K562 (cell line): ENCODE results near the gene UBR1. TPM values are rescaled to one million over a fixed set of nuclear protein-coding genes. Genes with fewer than 3 reads are reported as not detected.

Experiments
- E4F1 ChIP-seq: fragments of 250-450 bp; sonication (Bioruptor Pico); IDR thresholded peaks from 2 replicates; pipeline ENCODE4 v1.5.0; 2021; ENCODE audit warnings: mild to moderate bottlenecking, borderline replicate concordance
- GMEB1 ChIP-seq: fragments of 250-450 bp; sonication (Bioruptor Pico); IDR thresholded peaks from 2 replicates; pipeline ENCODE4 v1.4.0; 2020; ENCODE audit warnings: mild to moderate bottlenecking
- LCOR ChIP-seq: sonication (generic); formaldehyde crosslinking; IDR thresholded peaks from 2 replicates; pipeline ENCODE4 v1.8.0; 2022; ENCODE audit warnings: mild to moderate bottlenecking, missing genetic modification reagents
- MAZ ChIP-seq, 2 experiments: fragments of 450-650 bp in 1 of 2; sonication (generic) in 1 of 2; formaldehyde crosslinking; IDR thresholded peaks in 1 of 2; conservative IDR thresholded peaks in 1 of 2; 2 replicates each; pipeline versions ENCODE4 v1.4.0 to v1.5.0; 2020; ENCODE audit warnings: mild to moderate bottlenecking in 1 of 2, missing genetic modification reagents in 1 of 2
- MGA ChIP-seq: fragments of 450-650 bp; IDR thresholded peaks from 2 replicates; pipeline ENCODE4 v1.6.1; 2016; ENCODE audit warnings: mild to moderate bottlenecking, moderate library complexity
- SIN3A ChIP-seq, 2 experiments: fragments of 150-350 bp in 1 of 2; IDR thresholded peaks; 2 replicates each; pipeline ENCODE4 v1.6.1; 2011 to 2016; ENCODE audit warnings: borderline replicate concordance in 2 of 2, low read depth in 2 of 2, low read length in 2 of 2, mild to moderate bottlenecking in 2 of 2, moderate library complexity in 2 of 2; ENCODE audit not compliant: control insufficient read depth in 1 of 2
- TBP ChIP-seq: optimal IDR thresholded peaks from 2 replicates; pipeline ENCODE3; 2011; ENCODE audit warnings: low read depth, low read length, improper control_type of control experiment
- ZNF174 ChIP-seq: fragments of 250-450 bp; sonication (Bioruptor Pico); IDR thresholded peaks from 2 replicates; pipeline ENCODE4 v1.4.0; 2020; ENCODE audit warnings: mild to moderate bottlenecking
- polyA plus RNA-seq, 8 experiments: library from polyadenylated mRNA; depleted of rRNA in 4 of 8; stranded (reverse) in 5 of 8; unstranded in 3 of 8; fragments of >200 nt; fragmentation: Nextera tagmentation in 2 of 8; fragmentation: Illumina TruSeq in 1 of 8; extraction: Ambion mirVana in 2 of 8; extraction: Trizol in 1 of 8; gene quantifications; 2 replicates each; pipeline versions ENCODE4 v1.2.1 to v1.2.3, GENCODE V29; 2011 to 2014; ENCODE audit warnings: inconsistent platforms in 1 of 8, missing spikeins in 1 of 8
- total RNA-seq, 7 experiments: library from RNA; depleted of rRNA in 6 of 7; stranded (reverse); fragments of >200 nt in 6 of 7; fragmentation: Illumina TruSeq in 2 of 7; extraction: Trizol in 2 of 7; gene quantifications; 2 replicates each; pipeline versions ENCODE4 v1.2.1 to v1.2.3, GENCODE V29; 2011 to 2021; ENCODE audit warnings: low replicate concordance in 1 of 7

The UBR1 gene
- total and polyA plus RNA-seq, 9 of the 15 experiments (the other 6 are each of a cell fraction or from before 2014, with no cell fraction given) = 5.8 to 30.7 (median 15.3) TPM

- TF ChIP-seq ZNF174 = no peak
- TF ChIP-seq MAZ (CRISPR knock-in tag; conservative IDR thresholded peaks at IDR 0.05 in 1 of 2, IDR thresholded peaks at IDR 0.05 in 1 of 2) = peak in 1 of 2 experiments; percentile 50; a peak in 2 of 4 replicates
- 0 out of 2 replicates have a peak, but pooled peaks have one; percentile 57 for TF ChIP-seq LCOR (CRISPR knock-in tag)
- TF ChIP-seq SIN3A (IDR thresholded peaks at IDR 0.05; ENCODE audit: borderline replicate concordance in 2 of 2, control insufficient read depth in 1 of 2, low read depth in 2 of 2, low read length in 2 of 2) = no peak
- no peak for TF ChIP-seq MGA
- peak; percentile 92 for TF ChIP-seq E4F1
- TF ChIP-seq TBP = peak; percentile 71
- no peak for TF ChIP-seq GMEB1 (CRISPR knock-in tag)
These were observed at the start of gene UBR1 (continued) for GRCh38 chr15:43105778-43106485.
